HG03521 (cell line): Measurements from ENCODE around the gene PLEKHA7.
A peak's percentile ranks its signal among the peaks of the same experiment; 100 is the strongest.

Experiments
- ATAC-seq: cut with Tn5 transposase; IDR thresholded peaks from one replicate; pipeline ENCODE4 v1.9.1; 2021; ENCODE audit warnings: mild to moderate bottlenecking, moderate library complexity; ENCODE audit not compliant: unreplicated experiment

Gene PLEKHA7

GRCh38 chr11:16946477-16947282 lies 67.5 kb downstream of the PLEKHA7 start:
- ATAC-seq = peak; percentile 36

GRCh38 chr11:16945671-16946469 lies 68.3 kb downstream of the PLEKHA7 start:
- ATAC-seq = peak; percentile 62

GRCh38 chr11:16942911-16943310 lies 71.3 kb downstream of the PLEKHA7 start:
- ATAC-seq = no peak

- no peak for ATAC-seq
These were observed 71.9 kb downstream of the PLEKHA7 start for GRCh38 chr11:16942342-16942741.

- no peak for ATAC-seq
These were observed 72.3 kb downstream of the PLEKHA7 start for GRCh38 chr11:16941935-16942334.

GRCh38 chr11:16938061-16938460 lies 76.2 kb downstream of the PLEKHA7 start:
- ATAC-seq = no peak

- ATAC-seq = no peak
These were observed 77.6 kb downstream of the PLEKHA7 start for GRCh38 chr11:16936643-16937042.

- no peak for ATAC-seq
These were observed 78.5 kb downstream of the PLEKHA7 start for GRCh38 chr11:16935518-16936302.

GRCh38 chr11:16933756-16934603 lies 80.2 kb downstream of the PLEKHA7 start:
- ATAC-seq = no peak

- ATAC-seq = no peak
These were observed 80.9 kb downstream of the PLEKHA7 start for GRCh38 chr11:16933291-16933690.

- no peak for ATAC-seq
These were observed 86.2 kb downstream of the PLEKHA7 start for GRCh38 chr11:16928044-16928443.

GRCh38 chr11:16926883-16927626 lies 87.2 kb downstream of the PLEKHA7 start:
- no peak for ATAC-seq

- ATAC-seq = no peak
These were observed 88.6 kb downstream of the PLEKHA7 start for GRCh38 chr11:16925561-16926065.

GRCh38 chr11:16924826-16925560 lies 89.2 kb downstream of the PLEKHA7 start:
- no peak for ATAC-seq

GRCh38 chr11:16924462-16924825 lies 89.8 kb downstream of the PLEKHA7 start:
- no peak for ATAC-seq

GRCh38 chr11:16923987-16924386 lies 90.2 kb downstream of the PLEKHA7 start:
- ATAC-seq = no peak

GRCh38 chr11:16921668-16922067 lies 92.5 kb downstream of the PLEKHA7 start:
- no peak for ATAC-seq

GRCh38 chr11:16921019-16921418 lies 93.2 kb downstream of the PLEKHA7 start:
- no peak for ATAC-seq

GRCh38 chr11:16920559-16920958 lies 93.7 kb downstream of the PLEKHA7 start:
- no peak for ATAC-seq
